ENCODE measurements around the gene ATP8A2. TPM values are rescaled to one million over a fixed set of nuclear protein-coding genes. Genes with fewer than 3 reads are reported as not detected.

ATP8A2 gene
- total RNA-seq, 4 donors from 2014 or later: 0.13 to 0.24 (median 0.20) TPM

- no peak for DNase-seq (ENCODE audit: low spot score in 2 of 2)
- H3K4me1 ChIP-seq: no peaks in the 10 kb centered on the region
- H3K9me3 ChIP-seq: no peaks in the 10 kb centered on the region
- H3K36me3 ChIP-seq: no peaks in the 10 kb centered on the region
- no peak overlapping the region for H3K27ac ChIP-seq
- peaks cover 13% of the 10 kb centered on the region for H3K27me3 ChIP-seq
- TF ChIP-seq POLR2A (IDR thresholded peaks at IDR 0.05): no peak
- no peak for TF ChIP-seq POLR2AphosphoS5 (IDR thresholded peaks at IDR 0.05)
- TF ChIP-seq EP300 (IDR thresholded peaks at IDR 0.05): no peak
- TF ChIP-seq, protein P1, sequence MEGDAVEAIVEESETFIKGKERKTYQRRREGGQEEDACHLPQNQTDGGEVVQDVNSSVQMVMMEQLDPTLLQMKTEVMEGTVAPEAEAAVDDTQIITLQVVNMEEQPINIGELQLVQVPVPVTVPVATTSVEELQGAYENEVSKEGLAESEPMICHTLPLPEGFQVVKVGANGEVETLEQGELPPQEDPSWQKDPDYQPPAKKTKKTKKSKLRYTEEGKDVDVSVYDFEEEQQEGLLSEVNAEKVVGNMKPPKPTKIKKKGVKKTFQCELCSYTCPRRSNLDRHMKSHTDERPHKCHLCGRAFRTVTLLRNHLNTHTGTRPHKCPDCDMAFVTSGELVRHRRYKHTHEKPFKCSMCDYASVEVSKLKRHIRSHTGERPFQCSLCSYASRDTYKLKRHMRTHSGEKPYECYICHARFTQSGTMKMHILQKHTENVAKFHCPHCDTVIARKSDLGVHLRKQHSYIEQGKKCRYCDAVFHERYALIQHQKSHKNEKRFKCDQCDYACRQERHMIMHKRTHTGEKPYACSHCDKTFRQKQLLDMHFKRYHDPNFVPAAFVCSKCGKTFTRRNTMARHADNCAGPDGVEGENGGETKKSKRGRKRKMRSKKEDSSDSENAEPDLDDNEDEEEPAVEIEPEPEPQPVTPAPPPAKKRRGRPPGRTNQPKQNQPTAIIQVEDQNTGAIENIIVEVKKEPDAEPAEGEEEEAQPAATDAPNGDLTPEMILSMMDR (IDR thresholded peaks at IDR 0.05): no peak
- WGBS: 34% methylated on average over 7 of the region's 7 CpGs
- H3K4me3 ChIP-seq: no peak overlapping the region
Measured at GRCh38 chr13:25380741-25381324, 9.1 kb downstream of the ATP8A2 start.

GRCh38 chr13:25384758-25385410 is 13.1 kb downstream of the ATP8A2 start:
- Histone ChIP-seq H3K27ac (no peak overlapping the region), H3K4me1 (no peaks in the 10 kb centered on the region), H3K9me3 (no peaks in the 10 kb centered on the region), H3K36me3 (no peaks in the 10 kb centered on the region), H3K4me3 (no peak overlapping the region), H3K27me3 (peaks cover 12% of the 10 kb centered on the region)
- TF ChIP-seq POLR2AphosphoS5 (IDR thresholded peaks at IDR 0.05) (no peak), EP300 (IDR thresholded peaks at IDR 0.05) (no peak), POLR2A (IDR thresholded peaks at IDR 0.05) (no peak)
- TF ChIP-seq, protein P1 (IDR thresholded peaks at IDR 0.05): no peak
- no peak for DNase-seq (ENCODE audit: low spot score in 2 of 2)
- 44% methylated on average over 4 of the region's 4 CpGs for WGBS

DNA sequence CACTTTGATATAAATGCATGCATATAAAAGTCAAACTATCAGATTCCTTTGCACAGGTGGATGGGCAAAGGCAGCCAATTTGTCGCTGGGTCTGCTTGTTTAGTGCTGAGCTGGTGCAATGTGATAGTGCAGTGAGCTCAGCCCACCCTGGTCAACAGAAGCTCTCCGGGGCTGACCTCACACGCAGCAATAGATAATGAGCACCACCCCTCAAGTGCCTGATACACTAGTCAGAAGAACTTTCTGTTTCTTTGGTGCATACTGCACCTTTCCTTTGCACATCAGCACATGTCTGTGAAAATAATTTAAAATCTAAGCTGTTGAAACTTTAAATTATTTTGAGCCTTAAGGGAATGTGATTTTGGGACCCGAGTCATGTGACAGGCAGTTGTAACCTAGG is 20.2 kb downstream of the ATP8A2 start:
- TF ChIP-seq POLR2A (IDR thresholded peaks at IDR 0.05) (no peak), EP300 (IDR thresholded peaks at IDR 0.05) (no peak), POLR2AphosphoS5 (IDR thresholded peaks at IDR 0.05) (no peak)
- TF ChIP-seq, protein P1 (IDR thresholded peaks at IDR 0.05): no peak
- H3K4me1 ChIP-seq: no peaks in the 10 kb centered on the region
- no peaks in the 10 kb centered on the region for H3K9me3 ChIP-seq
- no peaks in the 10 kb centered on the region for H3K27me3 ChIP-seq
- no peak overlapping the region for H3K27ac ChIP-seq
- H3K4me3 ChIP-seq: no peak overlapping the region
- no peak for DNase-seq (ENCODE audit: low spot score in 2 of 2)
- H3K36me3 ChIP-seq: no peaks in the 10 kb centered on the region
- WGBS: 56% methylated on average over 4 of the region's 4 CpGs

- H3K4me1 ChIP-seq: no peaks in the 10 kb centered on the region
- WGBS: 57% methylated on average over 4 of the region's 4 CpGs
- no peaks in the 10 kb centered on the region for H3K9me3 ChIP-seq
- no peak overlapping the region for H3K4me3 ChIP-seq
- TF ChIP-seq EP300 (IDR thresholded peaks at IDR 0.05) (no peak), POLR2AphosphoS5 (IDR thresholded peaks at IDR 0.05) (no peak), POLR2A (IDR thresholded peaks at IDR 0.05) (no peak)
- TF ChIP-seq, protein P1 (IDR thresholded peaks at IDR 0.05): no peak
- DNase-seq (ENCODE audit: low spot score in 2 of 2): no peak
- H3K27ac ChIP-seq: no peak overlapping the region
- H3K36me3 ChIP-seq: no peaks in the 10 kb centered on the region
- no peaks in the 10 kb centered on the region for H3K27me3 ChIP-seq
Measured at GRCh38 chr13:25394402-25395060, 22.8 kb downstream of the ATP8A2 start.

DNA sequence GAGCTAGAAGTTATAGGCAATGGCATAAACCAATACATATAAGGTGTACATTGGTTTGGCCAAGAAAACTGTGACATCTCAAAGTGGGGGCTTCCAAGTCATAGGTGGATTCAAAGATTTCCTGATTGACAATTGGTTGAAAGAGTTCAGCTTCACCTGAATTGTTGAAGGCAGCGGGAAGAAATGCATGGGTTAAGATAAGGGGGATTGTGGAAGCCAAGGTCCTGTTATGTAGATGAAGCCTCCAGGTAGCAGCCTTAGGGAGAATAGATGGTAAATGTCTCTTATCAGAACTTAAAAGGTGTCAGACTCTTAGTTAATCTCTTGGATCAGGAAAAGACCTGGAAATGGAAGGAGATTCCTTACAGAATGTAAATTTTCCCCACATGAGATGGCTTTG is 26.0 kb downstream of the ATP8A2 start:
- H3K27ac ChIP-seq: no peak overlapping the region
- no peaks in the 10 kb centered on the region for H3K36me3 ChIP-seq
- DNase-seq (ENCODE audit: low spot score in 2 of 2): no peak
- no peaks in the 10 kb centered on the region for H3K4me1 ChIP-seq
- H3K4me3 ChIP-seq: no peak overlapping the region
- H3K9me3 ChIP-seq: no peaks in the 10 kb centered on the region
- no peaks in the 10 kb centered on the region for H3K27me3 ChIP-seq
- WGBS: 72% methylated on average over 1 of the region's 1 CpG
- TF ChIP-seq POLR2AphosphoS5 (IDR thresholded peaks at IDR 0.05): no peak
